ENCODE data around the gene GRAMD2A. TPM values are rescaled to one million over a fixed set of nuclear protein-coding genes. Genes with fewer than 3 reads are reported as not detected.

GRAMD2A gene
- polyA plus RNA-seq, 4 donors = 6.4 to 10.0 (median 7.9) TPM

- DNase-seq (ENCODE audit: low read depth in 4 of 4, low spot score in 3 of 4) = no peak
These were observed 56.2 kb downstream of the GRAMD2A start for GRCh38 chr15:72141171-72142084.

DNA sequence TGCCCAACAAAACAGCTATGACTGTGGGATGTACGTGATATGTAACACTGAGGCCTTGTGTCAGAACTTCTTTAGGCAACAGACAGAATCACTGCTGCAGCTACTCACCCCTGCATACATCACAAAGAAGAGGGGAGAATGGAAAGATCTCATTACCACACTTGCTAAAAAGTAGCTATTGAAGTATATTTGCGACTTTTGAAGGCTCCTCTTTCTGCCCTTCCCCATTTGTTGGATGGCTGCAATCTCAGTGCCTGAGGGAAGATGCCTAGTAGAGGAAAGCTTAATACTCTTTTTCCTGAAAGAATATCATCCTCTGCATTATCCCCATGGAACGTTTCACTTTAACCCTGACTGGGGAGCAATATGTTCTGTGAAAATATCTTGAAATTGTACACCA is 57.5 kb downstream of the GRAMD2A start:
- no peak for DNase-seq (ENCODE audit: low read depth in 4 of 4, low spot score in 3 of 4)

- no peak for DNase-seq (ENCODE audit: low read depth in 4 of 4, low spot score in 3 of 4)
These were observed 57.9 kb downstream of the GRAMD2A start for GRCh38 chr15:72139667-72140066.

DNA sequence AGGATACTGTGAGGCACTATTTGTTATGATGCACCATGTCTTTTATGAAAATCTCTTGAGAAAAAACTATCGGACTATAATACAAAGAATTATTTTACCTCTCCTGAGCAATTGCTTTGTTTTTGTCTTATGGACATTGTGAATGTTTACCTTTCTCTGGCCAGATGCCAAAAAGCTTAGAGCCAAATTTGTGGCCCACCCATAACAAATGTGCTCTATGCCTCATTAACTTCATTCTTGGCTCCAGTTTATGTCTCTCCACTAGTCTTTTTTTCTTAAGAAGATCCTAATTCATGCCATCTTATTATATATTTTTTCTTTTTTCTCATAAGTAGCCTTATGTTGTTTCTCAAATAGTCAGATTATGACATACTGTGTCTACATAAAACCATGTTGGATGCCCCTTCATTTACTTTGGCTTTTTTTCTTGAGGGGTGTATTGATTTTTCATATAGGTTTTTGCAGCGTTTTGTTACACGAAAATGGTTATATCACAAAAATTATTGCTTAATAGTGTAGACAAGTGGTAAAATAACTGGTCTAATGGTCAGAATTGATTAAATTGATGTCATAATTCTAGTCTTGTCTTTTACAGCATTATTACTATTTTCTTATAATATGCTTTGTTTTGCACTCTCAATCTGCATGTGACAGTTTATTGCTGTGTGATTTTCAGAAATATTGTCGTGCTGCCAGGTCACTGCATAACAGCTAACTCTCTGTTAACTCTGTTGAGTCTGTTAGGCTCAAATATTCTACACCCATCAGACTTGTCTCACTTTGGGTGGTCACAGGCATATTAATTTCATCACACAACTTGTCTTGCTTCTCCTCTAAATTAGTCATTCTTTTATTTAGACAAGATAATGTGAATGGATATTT is 61.2 kb downstream of the GRAMD2A start:
- DNase-seq (ENCODE audit: low read depth in 4 of 4, low spot score in 3 of 4) = no peak

- no peak for DNase-seq (ENCODE audit: low read depth in 4 of 4, low spot score in 3 of 4)
These were observed 61.9 kb downstream of the GRAMD2A start for GRCh38 chr15:72135719-72136118.

DNA sequence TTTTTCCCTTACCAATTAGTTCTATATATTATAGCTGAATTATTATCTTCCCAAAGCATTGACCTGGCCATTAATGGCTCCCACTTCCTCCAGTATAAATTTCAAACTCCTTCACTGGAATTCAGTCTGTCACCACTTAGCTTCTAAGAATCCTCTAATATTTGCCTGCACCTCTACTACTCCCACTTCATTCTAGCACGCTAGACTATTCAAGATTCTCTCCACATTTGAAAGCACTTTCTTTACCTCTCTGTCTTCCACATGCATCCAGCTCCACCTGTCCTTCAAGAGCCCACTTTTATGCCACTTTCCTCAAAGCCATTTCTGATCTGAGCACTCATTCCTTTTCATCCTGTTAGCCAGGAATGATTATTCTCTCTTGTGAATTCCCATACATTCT is 64.4 kb downstream of the GRAMD2A start:
- DNase-seq (ENCODE audit: low read depth in 4 of 4, low spot score in 3 of 4) = no peak

GRCh38 chr15:72131922-72132321 is 65.7 kb downstream of the GRAMD2A start:
- DNase-seq (ENCODE audit: low read depth in 4 of 4, low spot score in 3 of 4) = no peak

GRCh38 chr15:72130272-72130671 is 67.3 kb downstream of the GRAMD2A start:
- no peak for DNase-seq (ENCODE audit: low read depth in 4 of 4, low spot score in 3 of 4)

GRCh38 chr15:72128359-72128758 is 69.2 kb downstream of the GRAMD2A start:
- no peak for DNase-seq (ENCODE audit: low read depth in 4 of 4, low spot score in 3 of 4)

GRCh38 chr15:72127724-72128322 is 69.8 kb downstream of the GRAMD2A start:
- DNase-seq (ENCODE audit: low read depth in 4 of 4, low spot score in 3 of 4) = no peak

DNA sequence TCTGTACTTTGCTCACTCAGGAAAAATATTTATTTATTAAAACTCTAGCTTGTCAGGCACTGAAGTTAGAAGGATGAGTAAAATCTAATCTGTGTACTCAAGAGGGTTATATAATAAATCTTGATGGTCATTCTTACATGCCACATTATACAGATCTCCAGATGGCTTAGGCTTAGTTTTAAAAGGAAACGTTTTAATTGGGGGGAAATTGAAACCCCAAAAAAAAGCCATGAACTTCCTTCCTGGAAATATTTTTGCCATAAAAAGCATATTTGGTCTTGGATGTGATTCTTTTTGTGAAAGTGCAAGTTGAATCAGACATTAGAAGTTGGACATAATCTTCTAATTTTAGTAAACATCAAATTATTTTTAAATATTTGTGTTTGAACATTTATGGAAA is 73.4 kb downstream of the GRAMD2A start:
- DNase-seq (ENCODE audit: low read depth in 4 of 4, low spot score in 3 of 4) = no peak

- peak; percentile 95 to 98 (median 96) for DNase-seq (ENCODE audit: low read depth in 4 of 4, low spot score in 3 of 4)
These were observed 79.3 kb downstream of the GRAMD2A start, which contains the start of the genes MYO9A and SENP8 for GRCh38 chr15:72118017-72118978. Gene MYO9A (minus strand): TSS chr15:72118150. CDS start chr15:72046563, 71,587 bp downstream. Gene SENP8 (plus strand): TSS chr15:72118403. CDS start chr15:72139624, 21,221 bp downstream.

DNA sequence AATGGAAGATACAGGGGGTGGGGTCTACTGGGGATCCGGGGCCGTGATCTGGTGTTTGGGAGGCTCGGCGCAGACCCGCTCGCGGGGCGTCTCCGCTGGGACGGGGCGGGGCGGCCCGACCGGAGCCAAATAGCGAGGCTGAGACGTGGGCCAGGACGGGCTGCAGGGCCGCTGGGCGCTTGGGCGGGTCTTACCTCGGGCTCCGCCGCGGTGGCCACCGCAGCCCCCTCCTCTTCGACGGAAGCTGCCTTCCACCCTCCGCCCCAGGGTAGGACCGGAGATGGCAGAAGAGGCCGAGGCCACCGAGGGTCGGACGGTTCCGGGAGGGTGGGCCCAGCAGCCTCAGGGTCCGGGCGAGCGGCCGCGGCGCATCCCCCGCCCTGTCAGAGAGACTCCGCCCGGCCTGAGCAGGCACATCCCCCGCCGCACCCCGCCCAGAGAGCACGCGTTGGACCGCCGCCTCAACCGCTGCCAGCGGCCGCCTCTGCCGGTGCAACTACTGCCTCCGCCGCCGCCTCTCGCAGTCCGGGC is 80.0 kb downstream of the GRAMD2A start:
- peak in 3 of 4 donors; percentile 54 to 79 (median 61) for DNase-seq (ENCODE audit: low read depth in 4 of 4, low spot score in 3 of 4)

GRCh38 chr15:72116731-72117485 is 80.7 kb downstream of the GRAMD2A start:
- DNase-seq (ENCODE audit: low read depth in 4 of 4, low spot score in 3 of 4) = peak in 2 of 4 donors; percentile 26 to 45

DNA sequence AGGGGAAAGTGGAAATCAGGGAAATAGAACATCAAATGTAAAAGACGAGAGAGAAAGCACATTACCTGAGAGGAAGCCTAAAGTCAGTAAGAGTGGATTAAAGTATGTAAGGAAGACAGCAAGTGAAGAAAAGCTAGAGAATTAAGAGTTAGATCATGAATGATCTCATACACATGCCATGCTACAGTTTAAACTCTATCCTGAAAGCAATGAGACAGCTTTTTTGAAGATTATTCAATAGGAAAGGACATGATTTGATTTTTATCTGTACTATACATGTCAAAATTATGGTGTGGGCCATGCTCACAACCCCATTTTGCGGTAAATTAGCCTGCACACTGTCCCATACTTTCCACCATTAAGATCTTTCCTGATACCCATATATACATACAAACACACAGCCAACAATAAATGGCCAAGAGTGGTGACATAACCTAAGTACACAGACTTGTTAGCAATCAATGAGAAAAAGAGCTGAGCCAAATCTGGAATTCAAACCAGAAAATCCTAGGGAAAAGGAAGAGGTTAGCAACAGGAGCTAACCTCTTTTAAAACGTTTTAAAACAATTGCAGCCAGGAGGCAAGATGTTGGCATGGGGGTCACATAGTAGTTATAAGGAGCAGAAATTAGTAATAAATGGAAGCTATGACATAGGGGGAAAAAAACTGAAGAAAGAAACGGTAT is 84.1 kb downstream of the GRAMD2A start:
- no peak for DNase-seq (ENCODE audit: low read depth in 4 of 4, low spot score in 3 of 4)

DNA sequence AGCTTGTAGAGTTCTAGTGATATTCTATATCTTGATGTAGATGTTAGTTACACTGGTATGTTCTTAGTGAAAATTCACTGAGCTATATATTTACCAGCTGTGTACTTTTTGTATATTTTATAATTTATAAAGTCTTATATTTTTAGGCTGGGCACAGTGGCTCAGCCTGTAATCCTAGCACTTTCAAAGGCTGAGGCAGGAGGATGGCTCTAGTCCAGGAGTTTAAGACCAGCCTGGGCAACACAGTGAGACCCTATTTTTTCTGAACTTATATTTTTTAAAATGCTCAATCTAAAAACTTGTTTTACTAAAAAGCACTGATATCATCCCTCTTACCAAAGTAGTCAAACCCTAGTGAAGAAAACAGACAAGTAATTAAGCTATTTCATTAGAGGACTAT is 84.8 kb downstream of the GRAMD2A start:
- no peak for DNase-seq (ENCODE audit: low read depth in 4 of 4, low spot score in 3 of 4)

DNA sequence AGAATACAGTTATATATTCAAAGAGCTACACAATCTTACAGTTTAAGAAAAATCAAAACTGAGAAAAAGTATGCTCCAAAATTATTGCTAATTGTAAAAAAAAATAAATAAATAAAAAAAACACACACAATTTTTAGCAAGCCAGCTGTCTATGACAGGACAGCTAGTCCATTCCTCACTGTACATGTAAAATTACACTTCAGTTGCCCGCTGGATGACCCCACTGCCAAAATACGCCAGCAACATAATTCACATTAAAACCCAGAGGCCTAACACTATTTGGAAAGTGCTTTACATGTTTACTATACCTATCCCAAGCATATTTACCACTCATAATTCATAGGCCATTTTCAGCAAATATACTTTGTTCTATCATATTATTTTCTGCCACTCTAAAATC is 85.5 kb downstream of the GRAMD2A start:
- no peak for DNase-seq (ENCODE audit: low read depth in 4 of 4, low spot score in 3 of 4)

DNA sequence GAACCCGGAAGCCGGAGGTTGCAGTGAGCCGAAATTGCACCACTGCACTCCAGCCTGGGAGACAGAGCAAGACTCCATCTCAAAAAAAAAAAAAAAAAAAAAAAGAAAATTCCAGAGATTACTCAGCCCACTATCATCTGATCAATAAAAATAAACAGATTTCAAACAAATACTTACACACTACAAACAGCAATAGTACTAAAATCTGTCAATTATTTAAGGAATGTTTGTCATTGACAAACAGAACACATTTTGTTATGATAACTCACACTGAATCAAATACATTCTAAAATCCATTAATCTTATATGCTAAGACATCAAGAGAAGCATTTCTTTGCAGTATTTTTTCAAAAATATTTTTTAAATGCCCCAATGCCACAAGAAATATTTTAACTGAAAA is 87.2 kb downstream of the GRAMD2A start:
- DNase-seq (ENCODE audit: low read depth in 4 of 4, low spot score in 3 of 4) = no peak
